ENCODE data around the gene EPHA3. TPM values are rescaled to one million over a fixed set of nuclear protein-coding genes. Genes with fewer than 3 reads are reported as not detected.

The EPHA3 gene
- total RNA-seq, 1 donor from 2014 or later: 0.04 TPM

DNA sequence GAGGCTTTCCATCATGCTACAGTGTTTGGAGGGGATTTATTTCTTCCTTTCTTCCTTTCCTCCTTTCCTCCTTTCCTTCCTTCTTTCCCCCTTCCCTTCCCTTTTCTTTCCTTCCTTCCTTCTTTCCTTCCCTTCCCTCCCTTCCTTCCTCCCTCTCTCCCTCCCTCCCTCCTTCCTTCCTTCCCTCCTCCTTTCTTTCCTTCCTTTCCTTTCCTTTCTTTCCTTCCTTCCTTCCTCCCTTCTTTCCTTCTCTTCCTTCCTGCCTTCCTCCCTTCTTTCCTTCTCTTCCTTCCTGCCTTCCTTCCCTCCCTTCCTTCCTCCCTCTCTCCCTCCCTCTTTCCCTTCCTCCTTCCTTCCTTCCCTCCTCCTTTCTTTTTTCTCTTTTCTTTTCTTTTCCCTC is 127.2 kb downstream of the EPHA3 start:
- no peaks in the 10 kb centered on the region for H3K27me3 ChIP-seq (ENCODE audit: control insufficient read depth, insufficient read depth, low read length)
- H3K36me3 ChIP-seq (ENCODE audit: control insufficient read depth, insufficient read depth, low read length): no peaks in the 10 kb centered on the region
- TF ChIP-seq, protein P1, sequence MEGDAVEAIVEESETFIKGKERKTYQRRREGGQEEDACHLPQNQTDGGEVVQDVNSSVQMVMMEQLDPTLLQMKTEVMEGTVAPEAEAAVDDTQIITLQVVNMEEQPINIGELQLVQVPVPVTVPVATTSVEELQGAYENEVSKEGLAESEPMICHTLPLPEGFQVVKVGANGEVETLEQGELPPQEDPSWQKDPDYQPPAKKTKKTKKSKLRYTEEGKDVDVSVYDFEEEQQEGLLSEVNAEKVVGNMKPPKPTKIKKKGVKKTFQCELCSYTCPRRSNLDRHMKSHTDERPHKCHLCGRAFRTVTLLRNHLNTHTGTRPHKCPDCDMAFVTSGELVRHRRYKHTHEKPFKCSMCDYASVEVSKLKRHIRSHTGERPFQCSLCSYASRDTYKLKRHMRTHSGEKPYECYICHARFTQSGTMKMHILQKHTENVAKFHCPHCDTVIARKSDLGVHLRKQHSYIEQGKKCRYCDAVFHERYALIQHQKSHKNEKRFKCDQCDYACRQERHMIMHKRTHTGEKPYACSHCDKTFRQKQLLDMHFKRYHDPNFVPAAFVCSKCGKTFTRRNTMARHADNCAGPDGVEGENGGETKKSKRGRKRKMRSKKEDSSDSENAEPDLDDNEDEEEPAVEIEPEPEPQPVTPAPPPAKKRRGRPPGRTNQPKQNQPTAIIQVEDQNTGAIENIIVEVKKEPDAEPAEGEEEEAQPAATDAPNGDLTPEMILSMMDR (IDR thresholded peaks at IDR 0.05; ENCODE audit: insufficient read depth, low read length, poor library complexity, severe bottlenecking): no peak
- no peak overlapping the region for H3K4me3 ChIP-seq (ENCODE audit: low read depth, low read length)
- no peak for DNase-seq (ENCODE audit: low read depth)

DNA sequence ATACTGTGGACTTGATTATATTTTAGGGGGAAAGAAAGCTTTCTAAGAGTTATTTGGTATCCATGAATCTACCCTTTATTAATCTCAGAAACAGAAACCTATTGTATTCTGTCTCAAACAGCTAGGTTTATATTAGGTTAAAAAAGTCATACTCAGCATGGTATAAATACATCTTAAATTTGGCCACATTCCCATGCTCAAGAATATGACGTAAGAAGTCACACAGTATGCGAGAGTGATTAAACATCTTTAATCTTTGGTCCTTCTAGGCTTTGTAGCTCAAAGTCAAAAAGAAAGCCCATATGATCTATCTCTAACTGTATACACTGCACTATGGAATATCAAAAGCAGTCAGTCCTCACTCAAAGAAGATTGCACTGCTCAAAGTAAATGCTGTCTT is 131.4 kb downstream of the EPHA3 start:
- no peaks in the 10 kb centered on the region for H3K27me3 ChIP-seq (ENCODE audit: control insufficient read depth, insufficient read depth, low read length)
- TF ChIP-seq, protein P1 (IDR thresholded peaks at IDR 0.05; ENCODE audit: insufficient read depth, low read length, poor library complexity, severe bottlenecking): no peak
- no peak for DNase-seq (ENCODE audit: low read depth)

DNA sequence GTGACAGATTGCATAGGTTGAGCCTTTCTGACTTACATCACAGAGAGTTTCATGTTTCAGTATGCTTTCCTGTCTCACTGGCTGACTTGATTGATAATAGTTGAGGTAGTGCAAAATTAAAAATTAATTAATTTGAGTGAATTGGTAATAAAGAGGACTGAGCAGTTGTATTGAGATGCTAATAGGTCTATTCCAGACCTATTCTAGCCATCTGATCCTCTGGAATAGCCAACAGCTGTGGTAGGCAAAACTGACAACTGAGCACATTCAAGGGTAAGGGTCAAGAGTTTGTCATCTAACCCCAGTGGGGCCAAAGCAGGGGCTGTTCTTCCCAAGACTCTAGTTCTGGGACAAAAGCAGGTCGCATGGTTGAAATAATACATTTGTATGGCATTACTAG is 132.4 kb downstream of the EPHA3 start:
- Histone ChIP-seq H3K36me3 (ENCODE audit: control insufficient read depth, insufficient read depth, low read length) (no peaks in the 10 kb centered on the region), H3K27me3 (ENCODE audit: control insufficient read depth, insufficient read depth, low read length) (no peaks in the 10 kb centered on the region), H3K4me3 (ENCODE audit: low read depth, low read length) (no peak overlapping the region)
- TF ChIP-seq, protein P1 (IDR thresholded peaks at IDR 0.05; ENCODE audit: insufficient read depth, low read length, poor library complexity, severe bottlenecking): no peak
- no peak for DNase-seq (ENCODE audit: low read depth)

More for the DNA sequence above, 131.4 kb downstream of the EPHA3 start:
- H3K36me3 ChIP-seq (ENCODE audit: control insufficient read depth, insufficient read depth, low read length): no peaks in the 10 kb centered on the region
- no peak overlapping the region for H3K4me3 ChIP-seq (ENCODE audit: low read depth, low read length)

DNA sequence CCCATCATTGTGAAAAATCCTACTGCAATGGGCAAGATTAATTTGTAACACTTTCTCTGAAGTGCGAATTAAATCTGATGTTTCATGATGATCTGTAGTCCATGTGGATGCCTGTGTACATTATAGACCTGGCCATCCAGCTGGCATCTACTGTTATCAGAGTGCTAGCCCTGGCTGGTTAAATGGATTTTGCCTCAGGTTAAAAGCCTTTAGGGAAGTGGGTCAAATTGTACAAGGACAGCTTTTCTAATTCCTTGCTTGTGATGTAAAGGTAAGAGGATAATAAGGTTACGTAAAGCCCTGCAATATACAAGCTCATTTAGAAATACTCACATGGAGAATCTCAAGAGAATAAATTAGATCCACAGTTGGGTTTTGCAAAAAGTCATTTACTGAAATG is 138.2 kb downstream of the EPHA3 start:
- no peak for DNase-seq (ENCODE audit: low read depth)
- TF ChIP-seq, protein P1 (IDR thresholded peaks at IDR 0.05; ENCODE audit: insufficient read depth, low read length, poor library complexity, severe bottlenecking): no peak
- Histone ChIP-seq H3K27me3 (ENCODE audit: control insufficient read depth, insufficient read depth, low read length) (no peaks in the 10 kb centered on the region), H3K4me3 (ENCODE audit: low read depth, low read length) (no peak overlapping the region), H3K36me3 (ENCODE audit: control insufficient read depth, insufficient read depth, low read length) (no peaks in the 10 kb centered on the region)

DNA sequence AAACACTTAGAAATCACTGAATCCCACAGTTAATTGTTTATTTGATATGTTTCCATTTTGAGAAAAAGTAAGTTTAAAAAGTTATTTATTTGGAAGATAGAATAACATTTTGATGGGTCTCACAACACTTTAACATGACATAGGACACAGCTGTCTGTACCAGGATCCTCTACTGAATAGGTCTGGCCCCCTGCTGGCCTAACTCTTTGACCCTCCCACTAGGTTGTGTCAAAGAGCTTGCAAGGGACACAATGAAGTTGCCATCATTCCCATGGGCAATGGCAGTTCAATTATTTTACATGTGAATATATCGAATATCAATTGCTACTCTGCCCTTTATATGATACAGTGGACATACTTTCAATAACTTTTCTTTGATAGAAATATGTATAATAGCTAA is 138.9 kb downstream of the EPHA3 start:
- Histone ChIP-seq H3K36me3 (ENCODE audit: control insufficient read depth, insufficient read depth, low read length) (no peaks in the 10 kb centered on the region), H3K27me3 (ENCODE audit: control insufficient read depth, insufficient read depth, low read length) (no peaks in the 10 kb centered on the region), H3K4me3 (ENCODE audit: low read depth, low read length) (no peak overlapping the region)
- DNase-seq (ENCODE audit: low read depth): no peak
- TF ChIP-seq, protein P1 (IDR thresholded peaks at IDR 0.05; ENCODE audit: insufficient read depth, low read length, poor library complexity, severe bottlenecking): no peak

DNA sequence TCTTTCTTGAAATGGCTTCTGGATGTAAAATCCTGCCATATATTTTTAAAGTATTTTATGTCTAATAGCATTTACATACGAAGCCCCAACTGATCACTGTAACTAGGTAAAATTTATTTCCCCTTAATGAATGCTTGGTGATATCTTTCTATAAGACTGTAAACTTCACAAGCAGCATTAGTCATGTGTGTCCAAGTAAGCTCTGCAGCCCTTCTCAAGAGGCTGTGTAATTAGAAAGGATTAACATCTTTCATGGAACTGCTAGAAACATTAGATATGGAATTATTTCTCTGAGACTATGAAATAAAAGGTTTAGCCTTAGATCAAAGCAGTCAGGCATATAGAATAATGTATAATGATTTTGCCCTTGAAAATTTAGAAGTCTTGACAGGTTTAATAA is 143.3 kb downstream of the EPHA3 start:
- H3K4me3 ChIP-seq (ENCODE audit: low read depth, low read length): no peak overlapping the region
- TF ChIP-seq, protein P1 (IDR thresholded peaks at IDR 0.05; ENCODE audit: insufficient read depth, low read length, poor library complexity, severe bottlenecking): no peak
- DNase-seq (ENCODE audit: low read depth): no peak
- no peaks in the 10 kb centered on the region for H3K27me3 ChIP-seq (ENCODE audit: control insufficient read depth, insufficient read depth, low read length)
- no peaks in the 10 kb centered on the region for H3K36me3 ChIP-seq (ENCODE audit: control insufficient read depth, insufficient read depth, low read length)
